Activated naive CD4-positive, alpha-beta T cell treated with anti-CD3 and anti-CD28 coated beads, Interleukin-2, amount 50 U/mL, for 16 hours (primary cell): ENCODE results near the gene REEP6.

Experiments
- DNase-seq: peaks from one replicate; pipeline ENCODE4 v3.0.0-alpha.2; 2020

Gene REEP6

GRCh38 chr19:1457031-1457739 is 33.8 kb upstream of the REEP6 start:
- no peak for DNase-seq

DNA sequence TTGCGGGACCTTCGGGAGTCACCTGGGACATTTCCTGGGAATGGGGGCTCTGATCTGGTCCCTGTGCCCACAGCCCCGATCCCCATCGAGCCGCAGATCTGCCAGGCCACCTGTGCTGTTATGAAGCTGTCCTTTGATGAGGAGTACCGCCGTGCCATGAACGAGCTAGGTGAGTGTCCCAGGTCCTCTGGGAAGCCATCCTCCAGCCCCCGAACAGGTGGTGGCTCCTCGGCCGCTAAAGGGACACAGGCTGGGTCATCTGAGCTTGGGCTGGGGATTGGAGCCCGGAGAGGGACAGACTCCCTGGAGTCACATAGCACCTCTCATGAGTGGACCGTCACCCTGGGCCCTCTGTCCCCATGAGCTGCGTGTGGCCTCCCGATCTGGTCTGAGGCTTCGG is 33.1 kb upstream of the REEP6 start:
- no peak for DNase-seq

DNA sequence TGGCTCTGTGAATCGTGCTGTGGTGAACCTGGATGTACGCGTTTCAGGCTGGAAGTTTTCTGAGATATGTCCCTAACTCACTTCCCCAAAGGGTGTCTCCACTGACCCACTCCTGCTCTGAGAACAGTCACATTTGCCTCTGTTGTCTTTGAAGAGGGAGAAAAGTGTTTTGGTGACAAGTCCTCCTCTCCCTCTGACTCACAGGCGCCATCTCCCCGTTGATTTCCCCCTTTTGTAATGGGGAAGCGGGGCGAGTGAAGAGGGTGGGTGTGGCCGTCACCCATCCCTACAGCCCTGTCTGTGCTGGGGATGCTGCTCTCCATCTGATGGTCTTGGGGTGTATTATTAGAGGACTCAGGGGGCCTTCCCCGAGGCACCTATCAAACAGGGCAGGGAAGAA is 31.5 kb upstream of the REEP6 start:
- no peak for DNase-seq

- no peak for DNase-seq
Measured at GRCh38 chr19:1460033-1460995, 30.7 kb upstream of the REEP6 start.

GRCh38 chr19:1461862-1462261 is 29.1 kb upstream of the REEP6 start:
- no peak for DNase-seq

- DNase-seq: peak; percentile 45
Measured at GRCh38 chr19:1465191-1466016, 25.6 kb upstream of the REEP6 start.

- DNase-seq: no peak
Measured at GRCh38 chr19:1466018-1466460, 24.9 kb upstream of the REEP6 start.

- DNase-seq: peak; percentile 12
Measured at GRCh38 chr19:1466461-1467214, 24.3 kb upstream of the REEP6 start.

DNA sequence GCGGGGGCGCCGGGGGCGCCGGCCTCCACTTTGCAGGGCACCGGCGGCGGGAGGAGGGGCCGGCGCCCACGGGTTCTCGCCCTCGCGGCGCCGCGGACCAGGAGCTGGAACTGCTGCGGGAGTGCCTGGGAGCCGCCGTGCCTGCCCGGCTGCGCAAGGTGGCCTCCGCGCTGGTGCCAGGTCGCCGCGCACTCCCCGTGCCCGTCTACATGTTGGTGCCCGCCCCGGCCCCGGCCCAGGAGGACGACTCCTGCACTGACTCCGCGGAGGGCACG is 23.8 kb upstream of the REEP6 start:
- no peak for DNase-seq

- peak; percentile 14 for DNase-seq
Measured at GRCh38 chr19:1467490-1468273, 23.3 kb upstream of the REEP6 start.

- peak; percentile 14 for DNase-seq
Measured at GRCh38 chr19:1468274-1468820, 22.6 kb upstream of the REEP6 start.

- peak; percentile 42 for DNase-seq
Measured at GRCh38 chr19:1468821-1469254, 22.1 kb upstream of the REEP6 start.

GRCh38 chr19:1469255-1470054 is 21.5 kb upstream of the REEP6 start:
- peak; percentile 31 for DNase-seq

DNA sequence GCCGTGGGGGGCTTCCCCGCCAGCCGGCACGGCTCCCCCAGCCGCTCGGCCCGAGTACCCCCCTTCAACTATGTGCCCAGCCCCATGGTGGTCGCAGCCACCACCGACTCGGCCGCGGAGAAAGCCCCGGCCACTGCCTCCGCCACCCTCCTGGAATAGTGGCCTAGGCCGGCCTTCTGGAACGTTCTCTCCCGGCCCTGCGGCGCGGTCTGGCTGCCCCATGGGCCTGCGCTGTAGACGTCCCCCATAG is 21.0 kb upstream of the REEP6 start:
- no peak for DNase-seq

- DNase-seq: peak; percentile 80
Measured at GRCh38 chr19:1470305-1471009, 20.5 kb upstream of the REEP6 start.

GRCh38 chr19:1471010-1471514 is 19.9 kb upstream of the REEP6 start:
- peak; percentile 25 for DNase-seq

DNA sequence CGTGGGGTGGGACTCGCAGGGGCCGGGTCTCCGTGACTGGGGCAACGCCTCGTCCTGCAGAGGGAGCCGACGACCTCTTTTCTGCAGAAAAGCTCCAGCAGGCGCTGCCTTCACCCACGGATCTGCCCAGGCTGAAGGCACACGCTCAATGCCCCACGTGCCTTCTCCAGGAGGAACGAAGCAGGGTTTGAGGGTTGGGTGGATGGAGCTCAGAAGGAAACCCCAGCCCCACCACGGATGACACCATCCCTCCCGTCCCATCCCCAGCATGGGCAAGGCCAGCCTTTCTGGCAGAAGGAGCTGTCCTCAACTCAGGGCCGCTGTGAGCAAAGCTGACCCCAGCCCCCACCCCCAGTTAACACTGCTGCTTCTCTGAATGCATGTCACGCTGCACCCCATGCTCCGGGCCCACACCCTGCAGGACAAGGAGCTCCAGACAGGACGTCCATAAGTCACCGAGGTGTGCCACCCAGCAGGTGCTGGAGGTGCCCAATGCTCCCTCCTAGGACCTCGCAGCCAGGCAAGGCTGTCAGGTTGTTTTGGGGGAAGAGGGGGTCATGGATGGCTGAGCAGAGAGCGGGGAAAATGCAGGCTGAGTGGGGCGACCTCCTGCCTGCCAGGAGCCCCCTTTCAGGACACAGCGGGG is 19.3 kb upstream of the REEP6 start:
- peak; percentile 33 for DNase-seq

- peak; percentile 10 for DNase-seq
Measured at GRCh38 chr19:1472231-1473084, 18.5 kb upstream of the REEP6 start.
